ENCODE data around the gene AGPAT3.

The AGPAT3 gene

DNA sequence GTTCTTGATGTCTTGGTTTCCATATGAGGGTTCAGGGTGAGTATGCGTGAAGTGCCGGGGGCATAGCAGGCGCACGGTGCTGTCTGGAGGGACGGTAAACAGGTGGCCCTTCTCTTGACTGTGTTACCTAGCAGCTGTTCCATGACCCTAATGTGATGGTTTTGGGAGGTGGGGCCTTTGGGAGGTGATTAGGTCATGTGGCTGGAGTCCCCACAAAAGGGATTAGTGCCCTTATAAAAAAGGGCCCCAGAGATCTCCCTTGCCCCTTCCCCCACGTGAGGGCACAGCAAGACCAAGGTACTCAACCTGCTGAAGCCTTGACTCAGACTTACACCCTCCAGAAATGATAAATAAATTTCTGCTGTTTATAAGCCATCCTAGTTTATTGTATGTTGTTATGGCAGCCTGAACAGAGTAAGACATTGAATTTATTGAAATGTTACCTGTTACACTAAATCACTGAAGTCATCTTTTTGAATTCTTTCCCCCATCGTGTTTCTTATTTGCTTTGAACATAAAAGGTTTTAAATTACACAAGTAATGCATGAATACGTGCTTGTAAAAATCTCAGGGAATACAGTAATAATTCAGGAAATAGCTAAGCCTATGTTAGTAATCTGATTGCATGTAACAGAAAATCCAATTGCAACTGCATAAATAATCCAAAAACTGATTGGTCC lies 162.7 kb downstream of the AGPAT3 start:
- DNase-seq: no peak

DNA sequence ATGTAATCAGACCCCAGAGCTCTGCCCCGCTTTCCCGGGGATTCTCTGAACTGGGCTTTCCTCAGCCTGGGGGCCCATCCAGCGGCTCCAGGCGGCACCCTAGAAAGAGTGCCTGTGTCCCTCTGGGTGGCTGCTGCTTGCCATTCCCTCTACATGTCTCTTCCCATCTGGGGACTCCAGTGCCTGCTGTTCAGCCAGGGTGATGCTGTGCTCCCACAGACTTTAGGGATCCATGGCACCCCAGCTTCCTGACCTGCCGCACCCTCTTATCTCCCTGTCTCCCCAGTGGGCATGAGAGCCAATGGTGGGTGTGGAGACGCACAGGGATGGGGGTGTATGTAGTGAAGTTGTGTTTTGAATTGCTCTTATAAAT lies 163.2 kb downstream of the AGPAT3 start:
- DNase-seq: no peak

DNA sequence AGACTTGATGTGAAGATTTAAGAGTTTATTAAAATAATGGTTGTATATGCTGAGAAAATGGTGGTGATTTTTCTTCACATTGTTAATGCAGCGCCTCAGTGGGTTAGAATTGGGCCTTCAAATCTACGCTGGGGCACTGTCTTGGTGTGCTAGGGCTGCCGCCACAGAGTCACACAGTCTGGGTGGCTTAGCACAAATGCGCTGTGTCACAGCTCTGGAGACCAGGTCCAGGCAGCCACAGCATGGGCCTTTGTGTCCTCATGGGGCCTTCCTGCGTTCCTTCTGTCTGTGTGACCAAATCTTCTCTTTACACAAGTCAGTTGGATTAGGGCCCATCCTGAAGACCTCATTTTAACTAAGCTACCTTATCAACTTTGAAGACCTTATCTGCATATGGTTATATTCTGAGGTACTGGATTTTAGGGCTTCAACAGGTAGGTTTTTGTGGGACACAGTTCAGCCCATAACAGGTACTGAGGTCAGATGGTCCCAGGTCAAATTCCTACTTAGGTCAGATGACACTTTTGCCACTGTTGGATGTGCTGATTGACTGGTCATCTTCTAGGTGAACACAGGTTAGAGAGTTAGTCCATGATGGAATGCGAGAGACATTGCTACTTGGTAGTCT lies 164.6 kb downstream of the AGPAT3 start:
- no peak for DNase-seq

DNA sequence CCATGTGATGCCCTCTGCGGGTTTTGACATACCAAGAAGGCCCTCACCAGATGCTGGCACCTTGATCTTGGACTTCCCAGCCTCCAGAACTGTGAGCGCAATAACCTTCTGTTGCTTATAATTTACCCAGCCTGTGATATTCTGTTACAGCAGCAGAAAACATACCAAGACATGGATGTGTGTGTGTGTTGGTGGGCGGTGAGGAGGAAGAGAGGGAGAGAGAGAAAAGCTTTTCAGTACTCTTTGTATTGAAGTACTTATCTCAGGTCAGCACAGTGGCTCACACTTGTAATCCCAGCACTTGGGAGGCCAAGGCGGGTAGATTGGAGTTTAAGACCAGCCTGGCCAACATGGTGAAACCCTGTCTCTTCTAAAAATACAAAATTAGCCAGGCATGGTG lies 170.2 kb downstream of the AGPAT3 start:
- DNase-seq: no peak
